ENCODE results near the gene CORO1C.
A peak's percentile ranks its signal among the peaks of the same experiment; 100 is the strongest.
"Not testable (repeated sequence)": the region's sequence is repeated elsewhere in the genome, so short reads cannot be mapped to it uniquely, and the experiment has no call there.

The CORO1C gene

DNA sequence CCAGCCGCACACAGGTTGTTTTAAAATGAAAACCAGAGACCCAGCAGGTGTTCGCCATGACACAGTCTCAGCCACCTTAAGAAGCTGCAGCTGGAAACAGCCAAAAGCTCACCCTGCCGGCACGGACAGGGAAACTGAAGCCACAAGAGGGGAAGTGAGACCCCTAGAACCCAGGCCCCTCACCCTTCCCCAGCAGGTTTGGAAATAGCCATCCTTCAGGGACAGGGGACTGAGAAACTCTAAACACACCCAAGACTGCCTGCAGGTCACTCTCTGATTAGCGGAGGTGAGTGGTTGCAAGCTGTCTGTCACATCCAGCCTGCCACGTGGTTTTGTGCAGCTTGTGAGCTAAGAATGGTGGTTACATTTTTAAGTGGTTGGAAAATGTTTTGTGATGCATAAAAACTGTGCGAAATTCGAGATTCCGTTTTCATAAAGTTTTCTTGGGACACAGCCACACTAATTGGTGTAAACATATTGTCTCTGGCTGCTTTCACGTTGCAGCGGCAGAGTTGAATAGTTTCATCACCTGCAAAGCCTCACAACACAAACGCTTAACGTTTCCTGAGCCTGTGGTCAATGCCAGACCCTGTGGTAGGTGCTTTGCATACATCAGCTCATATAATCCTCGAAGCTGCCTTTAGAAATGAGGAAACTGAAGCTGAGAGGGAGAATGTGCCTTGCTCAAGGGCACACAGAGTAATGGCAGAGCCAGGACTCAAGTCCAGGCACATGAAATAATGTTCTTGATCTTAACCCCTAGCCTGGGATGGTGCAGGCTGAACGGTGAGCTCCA, 95.9 kb downstream of the CORO1C start:
- Histone ChIP-seq H3K4me3 (replicated peaks; ENCODE audit: low read depth, low read length) (peak overlapping the region; percentile 53), H3K27me3 (replicated peaks; ENCODE audit: control insufficient read depth, insufficient read depth, low read length) (no peaks in the 10 kb centered on the region), H3K36me3 (ENCODE audit: control insufficient read depth, insufficient read depth, low read length) (no peaks in the 10 kb centered on the region; the same call in 1 of the 2 replicates)
- peak; percentile 82 for DNase-seq (ENCODE audit: extremely low read depth, insufficient read length)
- TF ChIP-seq CTCF (IDR thresholded peaks at IDR 0.05; ENCODE audit: insufficient read depth, low read length, poor library complexity, severe bottlenecking), result no peak

- no peak for TF ChIP-seq CTCF (IDR thresholded peaks at IDR 0.05; ENCODE audit: insufficient read depth, low read length, poor library complexity, severe bottlenecking)
- H3K27me3 ChIP-seq (replicated peaks; ENCODE audit: control insufficient read depth, insufficient read depth, low read length), result no peaks in the 10 kb centered on the region
- no peak for DNase-seq (ENCODE audit: extremely low read depth, insufficient read length)
- H3K36me3 ChIP-seq (ENCODE audit: control insufficient read depth, insufficient read depth, low read length), result peaks cover 2% of the 10 kb centered on the region
- peak overlapping the region; percentile 34 for H3K4me3 ChIP-seq (replicated peaks; ENCODE audit: low read depth, low read length)
These were observed 97.0 kb downstream of the CORO1C start for GRCh38 chr12:108634341-108634751.

DNA sequence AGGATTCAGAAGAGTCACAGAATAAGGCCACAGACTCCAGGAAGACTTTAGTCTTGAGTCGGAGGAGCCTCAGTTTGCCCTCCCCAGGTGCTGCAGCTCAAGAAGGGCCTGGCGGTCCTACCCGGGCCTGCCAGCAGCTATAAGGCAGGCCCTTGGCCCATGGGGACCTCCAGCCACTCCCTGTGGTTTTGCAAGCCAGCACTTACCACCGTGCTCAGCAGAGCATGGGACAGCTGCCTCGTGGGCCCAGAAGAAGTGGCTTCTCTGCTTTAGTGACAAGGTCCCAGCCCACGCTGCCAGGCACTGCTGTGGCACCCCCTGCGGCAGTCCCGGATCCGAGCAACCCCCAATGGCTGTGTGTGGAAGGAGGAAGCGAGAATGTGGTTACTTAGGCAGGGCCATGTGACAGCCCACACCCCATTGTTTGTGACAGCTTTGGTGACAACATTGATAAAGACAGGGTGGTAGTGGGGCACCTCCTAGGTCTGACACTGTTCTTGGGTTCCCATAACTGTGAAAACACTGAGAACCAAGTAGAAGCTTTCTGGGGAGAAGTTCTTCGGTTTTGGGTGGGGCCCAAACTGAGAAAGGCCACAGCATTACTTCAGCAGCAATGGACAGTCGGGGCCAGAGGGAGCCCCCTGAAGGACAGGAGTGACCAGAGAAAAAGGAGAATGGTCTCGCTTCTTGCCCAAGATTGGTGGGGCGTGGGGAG, 97.6 kb downstream of the CORO1C start, which contains the start of gene SELPLG:
Gene SELPLG, minus strand, starts transcription at position 361 of the 715 bp plus-strand sequence. CDS start 9,587 bp downstream, outside the sequence.
- TF ChIP-seq CTCF (IDR thresholded peaks at IDR 0.05; ENCODE audit: insufficient read depth, low read length, poor library complexity, severe bottlenecking), result peak; percentile 25
- H3K4me3 ChIP-seq (replicated peaks; ENCODE audit: low read depth, low read length), result peak within 1 kb of the TSS; percentile 42
- H3K27me3 ChIP-seq (replicated peaks; ENCODE audit: control insufficient read depth, insufficient read depth, low read length), result no peaks in the 10 kb centered on the region
- peaks cover 2% of the 10 kb centered on the region for H3K36me3 ChIP-seq (ENCODE audit: control insufficient read depth, insufficient read depth, low read length)
- DNase-seq (ENCODE audit: extremely low read depth, insufficient read length), result peak; percentile 94

GRCh38 chr12:108633081-108633533, 98.2 kb downstream of the CORO1C start:
- Histone ChIP-seq H3K4me3 (replicated peaks; ENCODE audit: low read depth, low read length) (peak overlapping the region; percentile 42), H3K36me3 (ENCODE audit: control insufficient read depth, insufficient read depth, low read length) (peaks cover 2% of the 10 kb centered on the region), H3K27me3 (replicated peaks; ENCODE audit: control insufficient read depth, insufficient read depth, low read length) (no peaks in the 10 kb centered on the region)
- DNase-seq (ENCODE audit: extremely low read depth, insufficient read length), result no peak
- TF ChIP-seq CTCF (IDR thresholded peaks at IDR 0.05; ENCODE audit: insufficient read depth, low read length, poor library complexity, severe bottlenecking), result no peak

DNA sequence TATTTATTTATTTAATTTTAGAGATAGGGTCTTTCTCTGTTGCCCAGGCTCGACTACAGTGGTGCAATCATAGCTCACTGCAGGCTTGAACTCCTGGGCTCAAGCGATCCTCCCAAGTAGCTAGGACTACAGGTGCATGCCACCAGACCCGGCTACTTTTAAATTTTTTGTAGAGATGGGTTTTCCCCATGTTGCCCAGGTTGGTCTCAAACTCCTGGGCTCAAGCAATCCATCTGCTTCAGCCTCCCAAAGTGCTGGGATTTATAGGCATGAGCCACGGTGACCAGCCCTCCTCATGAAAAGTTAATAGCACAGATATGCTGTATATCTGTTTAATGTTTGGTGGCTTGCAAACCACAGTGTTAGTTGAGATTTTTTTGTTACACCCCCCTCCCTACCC, 100.1 kb downstream of the CORO1C start:
- H3K27me3 ChIP-seq (replicated peaks; ENCODE audit: control insufficient read depth, insufficient read depth, low read length); DNase-seq (ENCODE audit: extremely low read depth, insufficient read length); H3K4me3 ChIP-seq (replicated peaks; ENCODE audit: low read depth, low read length); H3K36me3 ChIP-seq (ENCODE audit: control insufficient read depth, insufficient read depth, low read length): not testable (repeated sequence)
